K562 (cell line): ENCODE results near the gene PNLIPRP2. TPM values are rescaled to one million over a fixed set of nuclear protein-coding genes. Genes with fewer than 3 reads are reported as not detected.

Experiments used
- ATAC-seq: fragments of 200-7000 bp; cut with Tn5 transposase; 3 replicates; pipeline ENCODE4 v1.9.1; 2020; ENCODE audit warnings: moderate library complexity
- BruUV-seq: library from RNA; stranded (reverse); fragments of 400-500 nt; replicated peaks from 2 replicates; lab custom pipeline; 2021; lab: Mats Ljungman, UMichigan
- CTCF ChIA-PET: fragments of 300-600 bp; formaldehyde crosslinking; extraction: SDS; loops from one replicate; lab custom pipeline; 2021; ENCODE audit warnings: low intra/inter-chr PET ratio; lab: Yijun Ruan, JAX
- POLR2A ChIA-PET: fragments of 300-600, 350-650 bp; sonication (Branson Sonifier 250); formaldehyde crosslinking; extraction: SDS; loops from one replicate; lab custom pipeline; 2021; ENCODE audit warnings: antibody characterized with exemption, inconsistent platforms; lab: Yijun Ruan, JAX
- DNase-seq, 4 experiments: peaks; one replicate each; pipeline versions ENCODE4 v3.0.0 to v3.0.0-alpha.2; 2011 to 2018; ENCODE audit warnings: low spot score in 3 of 4, mixed read lengths in 3 of 4; ENCODE audit errors: extremely low read depth in 1 of 4
- FAIRE-seq: peaks from 2 replicates; lab custom pipeline; 2011; peaks lifted over from hg19 to GRCh38; lab: Jason Lieb, UNC
- H2AFZ ChIP-seq: 2 replicates; pipeline ENCODE4 v1.6.0; 2011; ENCODE audit warnings: low read depth, low read length, control low read depth, inconsistent platforms
- H3K27ac ChIP-seq: fragments of 200-600 bp; 3 replicates; pipeline ENCODE4 v1.8.0; 2011; ENCODE audit warnings: low read depth, mild to moderate bottlenecking, control low read depth, inconsistent platforms, low read length, moderate library complexity, mixed read lengths; ENCODE audit errors: extremely low read depth
- H3K27me3 ChIP-seq, 2 experiments: fragments of 300-600 bp in 1 of 2; 2 replicates in 1 of 2; 3 replicates in 1 of 2; pipeline versions ENCODE4 v1.6.0 to v1.8.0; 2011; ENCODE audit warnings: inconsistent platforms in 2 of 2, low read length in 2 of 2, mild to moderate bottlenecking in 1 of 2, mixed read lengths in 1 of 2, moderate library complexity in 1 of 2; ENCODE audit not compliant: control insufficient read depth in 2 of 2, insufficient read depth in 2 of 2
- H3K36me3 ChIP-seq: fragments of 300-600 bp; 3 replicates; pipeline ENCODE4 v1.8.0; 2011; ENCODE audit warnings: mild to moderate bottlenecking, low read length, inconsistent platforms; ENCODE audit not compliant: control insufficient read depth, insufficient read depth
- H3K4me1 ChIP-seq, 2 experiments: fragments of 200-600 bp in 1 of 2; replicated peaks in 1 of 2; 2 replicates in 1 of 2; 3 replicates in 1 of 2; pipeline versions ENCODE4 v1.5.1 to v1.8.0; 2011; ENCODE audit warnings: inconsistent platforms in 2 of 2, low read length in 2 of 2, mild to moderate bottlenecking in 1 of 2, mixed read lengths in 1 of 2, moderate library complexity in 1 of 2; ENCODE audit not compliant: control insufficient read depth in 2 of 2, insufficient read depth in 2 of 2
- H3K4me2 ChIP-seq: 2 replicates; pipeline ENCODE4 v1.6.1; 2011; ENCODE audit warnings: low read length, control low read depth, inconsistent platforms, mixed read lengths; ENCODE audit not compliant: insufficient read depth
- H3K4me3 ChIP-seq: fragments of 200-600 bp; sonication (generic), shearing (Covaris generic); 2 replicates; pipeline ENCODE4 v1.5.1; 2016; ENCODE audit warnings: control low read depth, inconsistent platforms
- H3K79me2 ChIP-seq: fragments of 200-600 bp; 3 replicates; pipeline ENCODE4 v1.8.0; 2011; ENCODE audit warnings: low read length, inconsistent platforms; ENCODE audit not compliant: control insufficient read depth, insufficient read depth
- H3K9ac ChIP-seq, 2 experiments: 2 replicates each; pipeline versions ENCODE4 v1.6.0 to v1.6.1; 2011; ENCODE audit warnings: low read depth in 2 of 2, low read length in 2 of 2, control low read depth in 1 of 2, inconsistent platforms in 1 of 2, mild to moderate bottlenecking in 1 of 2, mixed read lengths in 1 of 2; ENCODE audit not compliant: insufficient read depth in 1 of 2
- H3K9me1 ChIP-seq: one replicate; pipeline ENCODE4 v1.6.0; 2011; ENCODE audit warnings: inconsistent platforms, mild to moderate bottlenecking, low read length, moderate library complexity; ENCODE audit not compliant: control insufficient read depth, insufficient read depth
- H3K9me3 ChIP-seq: replicated peaks from 2 replicates; pipeline ENCODE4 v1.5.1; 2011; ENCODE audit warnings: low read depth, low read length, inconsistent platforms; ENCODE audit not compliant: control insufficient read depth, insufficient read depth
- H4K20me1 ChIP-seq: replicated peaks from 2 replicates; pipeline ENCODE4 v1.6.1; 2011; ENCODE audit warnings: low read length, inconsistent platforms, mixed read lengths; ENCODE audit not compliant: control insufficient read depth, insufficient read depth
- MAX ChIP-seq: sonication (generic); formaldehyde crosslinking; IDR thresholded peaks from 2 replicates; pipeline ENCODE4 v1.9.0; 2022; ENCODE audit warnings: mild to moderate bottlenecking, missing genetic modification reagents
- RBM25 ChIP-seq: fragments of 200-400 bp; formaldehyde crosslinking; IDR thresholded peaks from 2 replicates; pipeline ENCODE4 v1.6.1; 2018; ENCODE audit warnings: low read length, low read depth, moderate library complexity; ENCODE audit not compliant: severe bottlenecking
- SAFB ChIP-seq: fragments of 200-400 bp; formaldehyde crosslinking; IDR thresholded peaks from 2 replicates; pipeline ENCODE4 v1.6.1; 2017; ENCODE audit warnings: low read depth, low read length, borderline replicate concordance
- TFAM ChIP-seq: fragments of 250-450 bp; sonication (Bioruptor Pico); conservative IDR thresholded peaks from 2 replicates; pipeline ENCODE4 v1.5.0; 2021; ENCODE audit warnings: mild to moderate bottlenecking, moderate library complexity
- ZBTB8A ChIP-seq: fragments of 450-650 bp; IDR thresholded peaks from 2 replicates; pipeline ENCODE4 v1.6.1; 2018; ENCODE audit warnings: mild to moderate bottlenecking, moderate library complexity; ENCODE audit not compliant: partially characterized antibody
- ZNF140 ChIP-seq: fragments of 250-450 bp; sonication (Bioruptor Pico); IDR thresholded peaks from 2 replicates; pipeline ENCODE4 v1.8.0; 2021; ENCODE audit warnings: moderate library complexity, mild to moderate bottlenecking, inconsistent platforms
- WGBS: fragments of 100-300 bp; shearing (Covaris generic); methylation state at CpG from one replicate; pipeline ENCODE4 v1.1.6; 2016; ENCODE audit warnings: low coverage, mixed read lengths; ENCODE audit not compliant: insufficient coverage; ENCODE audit errors: missing lambda C conversion rate; 5-methylcytosine and 5-hydroxymethylcytosine counted together
- in situ Hi-C: fragments of 300-500 bp; cut with MboI; formaldehyde crosslinking; loops from 4 replicates; pipeline ENCODE4 v1.15.0; 2018; ENCODE audit warnings: inconsistent platforms, mixed read lengths
- intact Hi-C: fragments of 100-400 bp; cut with micrococcal nuclease; formaldehyde crosslinking; loops from 2 replicates; pipeline ENCODE4 v1.14.2; 2022
- polyA plus RNA-seq, 8 experiments: library from polyadenylated mRNA; depleted of rRNA in 4 of 8; stranded (reverse) in 5 of 8; unstranded in 3 of 8; fragments of >200 nt; fragmentation: Nextera tagmentation in 2 of 8; fragmentation: Illumina TruSeq in 1 of 8; extraction: Ambion mirVana in 2 of 8; extraction: Trizol in 1 of 8; gene quantifications; 2 replicates each; pipeline versions ENCODE4 v1.2.1 to v1.2.3, GENCODE V29; 2011 to 2014; ENCODE audit warnings: inconsistent platforms in 1 of 8, missing spikeins in 1 of 8
- total RNA-seq, 7 experiments: library from RNA; depleted of rRNA in 6 of 7; stranded (reverse); fragments of >200 nt in 6 of 7; fragmentation: Illumina TruSeq in 2 of 7; extraction: Trizol in 2 of 7; gene quantifications; 2 replicates each; pipeline versions ENCODE4 v1.2.1 to v1.2.3, GENCODE V29; 2011 to 2021; ENCODE audit warnings: low replicate concordance in 1 of 7
- TF ChIP-seq, protein P1 (sequence below): fragments of 250-450 bp; sonication (Bioruptor Pico); IDR thresholded peaks from 2 replicates; pipeline ENCODE4 v1.8.0; 2021; ENCODE audit warnings: moderate library complexity, mild to moderate bottlenecking, inconsistent platforms
- TF ChIP-seq, protein P2 (sequence below): fragments of 250-450 bp; sonication (Bioruptor Pico); IDR thresholded peaks from 2 replicates; pipeline ENCODE4 v1.4.0; 2020; ENCODE audit warnings: mild to moderate bottlenecking, moderate library complexity, borderline replicate concordance

Gene PNLIPRP2
- total and polyA plus RNA-seq, 9 of the 15 experiments (the other 6 are each of a cell fraction or from before 2014, with no cell fraction given), result 0.38 TPM; not detected in 8

DNA sequence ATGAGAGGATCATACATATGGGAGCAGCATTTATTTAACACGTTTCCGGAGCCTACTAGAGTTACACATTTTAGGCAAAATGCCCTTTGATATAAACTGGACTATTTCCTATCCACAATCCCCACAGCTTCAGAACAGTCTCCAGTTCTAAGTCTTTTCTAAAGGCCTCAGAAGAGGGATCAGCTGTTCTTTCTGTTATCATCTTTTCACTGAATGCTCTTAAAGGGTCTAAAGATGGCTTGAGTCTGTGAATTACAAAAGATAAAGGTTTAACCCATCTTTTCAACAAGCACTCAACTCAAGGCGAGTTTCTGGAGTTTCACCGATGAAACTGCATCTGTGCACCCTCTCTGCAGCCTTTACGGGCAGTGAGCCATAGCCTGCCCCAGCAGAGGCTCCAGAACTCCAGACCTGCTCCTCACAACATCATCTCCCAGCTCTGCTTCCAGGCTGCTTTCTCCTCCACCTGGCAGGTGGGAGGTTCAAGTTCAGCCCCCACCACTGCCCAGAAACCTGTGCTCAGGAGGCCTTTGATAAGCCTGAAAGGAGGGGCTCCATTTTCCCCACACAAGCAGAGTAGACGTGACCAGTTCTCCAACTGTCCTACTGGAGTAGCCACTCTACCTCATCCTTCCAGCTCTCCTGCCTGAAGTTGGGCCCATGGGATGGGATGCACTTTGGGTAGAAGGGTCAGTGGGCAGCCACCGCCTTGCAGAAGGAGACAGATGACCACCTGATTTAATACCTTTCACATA, 68.2 kb downstream of the PNLIPRP2 start:
- BruUV-seq, result no TSS peak
- H3K9ac ChIP-seq, result no peak overlapping the region
- H3K4me1 ChIP-seq, result no peaks in the 10 kb centered on the region; a peak in 1 of 5 replicates
- FAIRE-seq (no peak), ATAC-seq (no peak), DNase-seq (no peak)
- H2AFZ ChIP-seq, result no peak overlapping the region
- H3K9me1 ChIP-seq, result no peaks in the 10 kb centered on the region
- no peaks in the 10 kb centered on the region for H3K79me2 ChIP-seq
- H3K36me3 ChIP-seq, result no peaks in the 10 kb centered on the region
- H3K4me3 ChIP-seq, result no peak overlapping the region
- no peaks in the 10 kb centered on the region for H4K20me1 ChIP-seq
- H3K27ac ChIP-seq, result no peak overlapping the region
- ChIA-PET POLR2A (interaction anchor here (0.6 kb wide), 1 partner anchor 26 kb away, joined by 3 read pairs; no protein-coding TSS in a partner anchor), CTCF (interaction anchor here (1.3 kb wide), 1 partner anchor 77 kb away, joined by 4 read pairs; no protein-coding TSS in a partner anchor)
- 0% methylated on average over 4 of the region's 7 CpGs for WGBS
- peaks cover 0 to 24% of the 10 kb centered on the region in 2 experiments; a peak in 1 of 5 replicates for H3K27me3 ChIP-seq
- in situ Hi-C loops (loop anchor here (10.0 to 25.0 kb wide), 2 partner anchors 98 to 486 kb away; no protein-coding TSS in a partner anchor), intact Hi-C loops (no loop called here)
- H3K9me3 ChIP-seq, result no peaks in the 10 kb centered on the region
- no peak overlapping the region for H3K4me2 ChIP-seq
- TF ChIP-seq ZBTB8A (no peak), MAX (CRISPR knock-in tag) (no peak)

GRCh38 chr10:116689744-116690143, 69.0 kb downstream of the PNLIPRP2 start:
- WGBS, result 0% methylated on average over 1 of the region's 4 CpGs
- Histone ChIP-seq H3K9me1 (no peaks in the 10 kb centered on the region), H3K27me3 (peaks cover 0 to 24% of the 10 kb centered on the region in 2 experiments; a peak in 1 of 5 replicates), H2AFZ (no peak overlapping the region), H3K27ac (no peak overlapping the region), H4K20me1 (no peaks in the 10 kb centered on the region), H3K9me3 (no peaks in the 10 kb centered on the region), H3K79me2 (no peaks in the 10 kb centered on the region), H3K4me2 (no peak overlapping the region), H3K36me3 (no peaks in the 10 kb centered on the region), H3K4me1 (no peaks in the 10 kb centered on the region; a peak in 1 of 5 replicates), H3K4me3 (no peak overlapping the region), H3K9ac (no peak overlapping the region)
- ChIA-PET POLR2A (no interaction called here), CTCF (interaction anchor here (1.6 kb wide), 1 partner anchor 76 kb away, joined by 5 read pairs; no protein-coding TSS in a partner anchor)
- no peak for FAIRE-seq
- BruUV-seq, result no TSS peak
- ATAC-seq, result no peak
- in situ Hi-C loops, result loop anchor here (10.0 to 25.0 kb wide), 2 partner anchors 98 to 485 kb away; no protein-coding TSS in a partner anchor
- intact Hi-C loops, result loop anchor here (2.0 kb wide), 1 partner anchor 75 kb away; no protein-coding TSS in a partner anchor
- no peak for DNase-seq
- TF ChIP-seq, protein P1, sequence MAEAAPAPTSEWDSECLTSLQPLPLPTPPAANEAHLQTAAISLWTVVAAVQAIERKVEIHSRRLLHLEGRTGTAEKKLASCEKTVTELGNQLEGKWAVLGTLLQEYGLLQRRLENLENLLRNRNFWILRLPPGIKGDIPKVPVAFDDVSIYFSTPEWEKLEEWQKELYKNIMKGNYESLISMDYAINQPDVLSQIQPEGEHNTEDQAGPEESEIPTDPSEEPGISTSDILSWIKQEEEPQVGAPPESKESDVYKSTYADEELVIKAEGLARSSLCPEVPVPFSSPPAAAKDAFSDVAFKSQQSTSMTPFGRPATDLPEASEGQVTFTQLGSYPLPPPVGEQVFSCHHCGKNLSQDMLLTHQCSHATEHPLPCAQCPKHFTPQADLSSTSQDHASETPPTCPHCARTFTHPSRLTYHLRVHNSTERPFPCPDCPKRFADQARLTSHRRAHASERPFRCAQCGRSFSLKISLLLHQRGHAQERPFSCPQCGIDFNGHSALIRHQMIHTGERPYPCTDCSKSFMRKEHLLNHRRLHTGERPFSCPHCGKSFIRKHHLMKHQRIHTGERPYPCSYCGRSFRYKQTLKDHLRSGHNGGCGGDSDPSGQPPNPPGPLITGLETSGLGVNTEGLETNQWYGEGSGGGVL (CRISPR knock-in tag), result no peak
- peak; percentile 34 for TF ChIP-seq RBM25
- no peak for TF ChIP-seq ZNF140
- TF ChIP-seq, protein P2, sequence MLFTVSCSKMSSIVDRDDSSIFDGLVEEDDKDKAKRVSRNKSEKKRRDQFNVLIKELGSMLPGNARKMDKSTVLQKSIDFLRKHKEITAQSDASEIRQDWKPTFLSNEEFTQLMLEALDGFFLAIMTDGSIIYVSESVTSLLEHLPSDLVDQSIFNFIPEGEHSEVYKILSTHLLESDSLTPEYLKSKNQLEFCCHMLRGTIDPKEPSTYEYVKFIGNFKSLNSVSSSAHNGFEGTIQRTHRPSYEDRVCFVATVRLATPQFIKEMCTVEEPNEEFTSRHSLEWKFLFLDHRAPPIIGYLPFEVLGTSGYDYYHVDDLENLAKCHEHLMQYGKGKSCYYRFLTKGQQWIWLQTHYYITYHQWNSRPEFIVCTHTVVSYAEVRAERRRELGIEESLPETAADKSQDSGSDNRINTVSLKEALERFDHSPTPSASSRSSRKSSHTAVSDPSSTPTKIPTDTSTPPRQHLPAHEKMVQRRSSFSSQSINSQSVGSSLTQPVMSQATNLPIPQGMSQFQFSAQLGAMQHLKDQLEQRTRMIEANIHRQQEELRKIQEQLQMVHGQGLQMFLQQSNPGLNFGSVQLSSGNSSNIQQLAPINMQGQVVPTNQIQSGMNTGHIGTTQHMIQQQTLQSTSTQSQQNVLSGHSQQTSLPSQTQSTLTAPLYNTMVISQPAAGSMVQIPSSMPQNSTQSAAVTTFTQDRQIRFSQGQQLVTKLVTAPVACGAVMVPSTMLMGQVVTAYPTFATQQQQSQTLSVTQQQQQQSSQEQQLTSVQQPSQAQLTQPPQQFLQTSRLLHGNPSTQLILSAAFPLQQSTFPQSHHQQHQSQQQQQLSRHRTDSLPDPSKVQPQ (CRISPR knock-in tag), result no peak
- TF ChIP-seq SAFB, result no peak
- no peak for TF ChIP-seq TFAM
